ENCODE data around the gene SP8. TPM values are rescaled to one million over a fixed set of nuclear protein-coding genes. Genes with fewer than 3 reads are reported as not detected.

Gene SP8
- polyA plus RNA-seq, 3 donors, result not detected

Other genes with a start within 250 kb of the SP8 start
- gene ABCB5, start 171.2 kb downstream of the SP8 start, polyA plus RNA-seq, result under 1 TPM in 2 of 3 donors, not detected in 1; 0.25 to 0.90 TPM

Data from adipose tissue (tissue), 3 donors.